WI38 (cell line): ENCODE measurements around the gene NAV2.

ENCODE experiments used
- H3K4me3 ChIP-seq: 2 replicates; pipeline ENCODE4 v1.5.1; 2011; ENCODE audit warnings: low read depth, mild to moderate bottlenecking, control low read depth, low read length
- CTCF ChIP-seq: IDR thresholded peaks from 2 replicates; pipeline ENCODE4 v1.5.1; 2012; ENCODE audit warnings: low read depth, mild to moderate bottlenecking, control low read depth, low read length

The NAV2 gene

GRCh38 chr11:19936461-19936860, 223.8 kb downstream of the NAV2 start:
- no peak overlapping the region for H3K4me3 ChIP-seq
- TF ChIP-seq CTCF: no peak

DNA sequence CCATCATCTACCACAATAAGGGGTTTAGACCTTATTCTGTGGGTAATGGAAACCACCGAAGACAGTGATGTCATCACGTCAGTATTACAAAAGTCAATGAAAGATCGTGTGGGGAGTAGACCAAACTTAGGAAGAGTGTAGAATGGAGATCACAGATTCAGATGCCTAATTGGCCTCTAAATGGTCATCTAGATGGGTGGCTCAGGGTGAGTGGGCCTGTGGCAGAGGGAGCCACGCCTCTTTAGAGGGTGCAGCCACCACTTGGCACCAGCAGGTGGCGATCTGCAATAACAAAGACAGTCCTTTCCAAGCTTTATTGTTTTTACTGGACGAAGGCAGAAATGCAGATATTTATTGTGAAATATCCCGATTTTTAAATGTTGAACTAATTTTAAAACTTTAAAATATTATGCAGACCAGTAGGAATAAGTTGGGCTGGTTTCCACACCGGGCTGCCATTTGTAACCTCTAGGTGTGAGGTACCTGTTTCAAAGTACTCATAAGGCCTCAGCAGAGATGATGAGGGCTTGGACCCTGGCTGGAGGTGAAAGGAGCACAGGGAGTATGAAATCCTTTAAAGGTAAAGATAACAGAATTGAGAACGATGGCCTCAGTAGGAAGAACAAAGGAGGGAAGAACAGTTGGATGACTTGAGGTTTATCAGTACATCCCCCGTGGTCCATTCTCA, 225.7 kb downstream of the NAV2 start:
- TF ChIP-seq CTCF: peak; percentile 82
- no peak overlapping the region for H3K4me3 ChIP-seq

- TF ChIP-seq CTCF: no peak
- no peak overlapping the region for H3K4me3 ChIP-seq
These were observed 226.2 kb downstream of the NAV2 start for GRCh38 chr11:19938866-19939265.

GRCh38 chr11:19939415-19939929, 226.8 kb downstream of the NAV2 start:
- no peak for TF ChIP-seq CTCF
- H3K4me3 ChIP-seq: no peak overlapping the region

- no peak overlapping the region for H3K4me3 ChIP-seq
- no peak for TF ChIP-seq CTCF
These were observed 228.2 kb downstream of the NAV2 start for GRCh38 chr11:19940831-19941230.

GRCh38 chr11:19946681-19947080, 234.0 kb downstream of the NAV2 start:
- TF ChIP-seq CTCF: no peak
- H3K4me3 ChIP-seq: no peak overlapping the region

DNA sequence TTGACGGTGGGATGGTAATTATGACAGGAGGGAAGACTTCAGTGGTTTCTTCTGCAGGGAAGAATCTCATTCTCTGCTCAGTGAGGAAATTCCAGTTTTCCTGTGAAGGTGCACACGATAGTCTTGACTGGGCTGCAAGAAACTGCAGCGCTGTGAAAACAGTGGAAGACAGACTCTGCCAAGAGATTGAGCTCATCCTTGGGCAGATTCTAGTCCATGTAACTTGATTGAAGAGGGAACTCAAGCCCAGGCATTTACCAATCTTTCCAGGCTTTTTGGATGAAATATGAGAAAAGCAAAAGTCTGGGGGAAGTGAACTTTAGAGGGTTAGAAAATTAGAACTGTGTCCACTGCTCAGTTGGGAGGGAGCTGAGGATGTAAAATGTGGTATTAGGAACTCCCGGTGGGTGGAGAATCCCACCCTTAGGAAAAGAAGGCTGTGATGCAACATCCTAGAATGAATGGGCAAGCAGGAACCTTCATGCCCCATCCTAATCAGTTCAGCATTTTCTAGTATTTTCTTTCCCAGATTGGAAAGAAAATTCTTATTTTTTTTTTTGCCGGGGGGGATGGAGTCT, 235.0 kb downstream of the NAV2 start:
- no peak overlapping the region for H3K4me3 ChIP-seq
- TF ChIP-seq CTCF: no peak
